Adipose tissue (tissue), 3 donors: ENCODE measurements around the gene ATP13A3. TPM values are rescaled to one million over a fixed set of nuclear protein-coding genes. Genes with fewer than 3 reads are reported as not detected.

Experiments
- H3K27ac ChIP-seq: one replicate; pipeline ENCODE4 v1.5.1; 2013; ENCODE audit warnings: low read depth, low read length
- WGBS, 3 donors: extraction: QIAGEN DNeasy Blood & Tissue Kit; methylation state at CpG; one replicate each; pipeline ENCODE4 v1.1.7; 2013; 5-methylcytosine and 5-hydroxymethylcytosine counted together
- polyA plus RNA-seq, 3 donors: library from polyadenylated mRNA; stranded (reverse); fragments of 200-250 nt; gene quantifications; one replicate each; pipeline ENCODE4 v1.2.3, GENCODE V29; 2013
- donor health status: healthy with polysubstance abuse.
- donor health status: Bipolar disorder and iron deficiency.
- donor health status: healthy.

Gene ATP13A3
- polyA plus RNA-seq, 3 donors: 10.5 to 63.9 (median 15.4) TPM

- H3K27ac ChIP-seq: no peak overlapping the region
- 81 to 92% (median 90%) methylated on average over 5 of the region's 5 CpGs for WGBS, 3 donors
These were observed 26.2 kb downstream of the ATP13A3 start for GRCh38 chr3:194460566-194460965.

- WGBS, 3 donors: 81 to 99% (median 87%) methylated on average over 5 of the region's 5 CpGs
- no peak overlapping the region for H3K27ac ChIP-seq
These were observed 28.7 kb downstream of the ATP13A3 start for GRCh38 chr3:194458131-194458530.

- WGBS, 3 donors: 90 to 98% (median 95%) methylated on average over 1 of the region's 1 CpG
These were observed 31.3 kb downstream of the ATP13A3 start for GRCh38 chr3:194455481-194455880.

GRCh38 chr3:194450341-194450740 is 36.5 kb downstream of the ATP13A3 start:
- H3K27ac ChIP-seq: no peak overlapping the region
- 85 to 92% (median 87%) methylated on average over 5 of the region's 5 CpGs for WGBS, 3 donors

More at GRCh38 chr3:194455481-194455880, 31.3 kb downstream of the ATP13A3 start:
- no peak overlapping the region for H3K27ac ChIP-seq

GRCh38 chr3:194449913-194450312 is 36.9 kb downstream of the ATP13A3 start:
- WGBS, 3 donors: 87 to 96% (median 94%) methylated on average over 3 of the region's 3 CpGs
- no peak overlapping the region for H3K27ac ChIP-seq

GRCh38 chr3:194447657-194448056 is 39.1 kb downstream of the ATP13A3 start:
- H3K27ac ChIP-seq: no peak overlapping the region
- WGBS, 3 donors: 91 to 98% (median 92%) methylated on average over 1 of the region's 1 CpG

- H3K27ac ChIP-seq: no peak overlapping the region
- 34 to 96% (median 91%) methylated on average over 6 of the region's 6 CpGs for WGBS, 3 donors
These were observed 39.6 kb downstream of the ATP13A3 start for GRCh38 chr3:194447161-194447560.

- no peak overlapping the region for H3K27ac ChIP-seq
- 39 to 90% (median 79%) methylated on average over 4 of the region's 4 CpGs for WGBS, 3 donors
These were observed 40.0 kb downstream of the ATP13A3 start for GRCh38 chr3:194446754-194447153.

GRCh38 chr3:194446172-194446571 is 40.6 kb downstream of the ATP13A3 start:
- WGBS, 3 donors: 90 to 95% (median 93%) methylated on average over 13 of the region's 13 CpGs
- H3K27ac ChIP-seq: no peak overlapping the region

- WGBS, 3 donors: 94 to 99% (median 96%) methylated on average over 2 of the region's 2 CpGs
- H3K27ac ChIP-seq: no peak overlapping the region
These were observed 42.9 kb downstream of the ATP13A3 start for GRCh38 chr3:194443901-194444300.

GRCh38 chr3:194440756-194441155 is 46.0 kb downstream of the ATP13A3 start:
- H3K27ac ChIP-seq: no peak overlapping the region
- WGBS, 3 donors: 54 to 67% (median 67%) methylated on average over 2 of the region's 2 CpGs

GRCh38 chr3:194439881-194440550 is 46.8 kb downstream of the ATP13A3 start:
- WGBS, 3 donors: 65 to 86% (median 77%) methylated on average over 6 of the region's 6 CpGs
- H3K27ac ChIP-seq: no peak overlapping the region

- WGBS, 3 donors: 78 to 98% (median 93%) methylated on average over 3 of the region's 3 CpGs
- no peak overlapping the region for H3K27ac ChIP-seq
These were observed 52.3 kb downstream of the ATP13A3 start for GRCh38 chr3:194434503-194434902.

- H3K27ac ChIP-seq: no peak overlapping the region
- 61 to 76% (median 75%) methylated on average over 5 of the region's 5 CpGs for WGBS, 3 donors
These were observed 55.2 kb downstream of the ATP13A3 start for GRCh38 chr3:194431554-194431953.

GRCh38 chr3:194425399-194425798 is 61.4 kb downstream of the ATP13A3 start:
- H3K27ac ChIP-seq: no peak overlapping the region
- WGBS, 3 donors: 91 to 93% (median 92%) methylated on average over 4 of the region's 4 CpGs

- 93 to 98% (median 94%) methylated on average over 7 of the region's 7 CpGs for WGBS, 3 donors
- no peak overlapping the region for H3K27ac ChIP-seq
These were observed 61.8 kb downstream of the ATP13A3 start for GRCh38 chr3:194424953-194425352.

GRCh38 chr3:194424373-194424772 is 62.4 kb downstream of the ATP13A3 start:
- no peak overlapping the region for H3K27ac ChIP-seq
- WGBS, 3 donors: 94 to 97% (median 95%) methylated on average over 1 of the region's 1 CpG

- no peak overlapping the region for H3K27ac ChIP-seq
- WGBS, 3 donors: 71 to 94% (median 82%) methylated on average over 3 of the region's 3 CpGs
These were observed 63.5 kb downstream of the ATP13A3 start for GRCh38 chr3:194423317-194423716.

- no peak overlapping the region for H3K27ac ChIP-seq
These were observed 64.6 kb downstream of the ATP13A3 start for GRCh38 chr3:194422188-194422587.

- no peak overlapping the region for H3K27ac ChIP-seq
- WGBS, 3 donors: 89 to 95% (median 92%) methylated on average over 2 of the region's 2 CpGs
These were observed 68.1 kb downstream of the ATP13A3 start for GRCh38 chr3:194418671-194419070.
